Vagina (tissue), 2 donors: Measurements from ENCODE around the gene LHB. TPM values are rescaled to one million over a fixed set of nuclear protein-coding genes. Genes with fewer than 3 reads are reported as not detected.

Experiments used
- DNase-seq, 2 donors: peaks; one replicate each; pipeline ENCODE4 v3.0.0-alpha.2; 2017; ENCODE audit errors: extremely low spot score in 2 of 2
- H3K27ac ChIP-seq: fragments of 200-600 bp; sonication (generic); one replicate; pipeline ENCODE4 v1.5.1; 2019
- H3K27me3 ChIP-seq: fragments of 200-600 bp; sonication (generic); one replicate; pipeline ENCODE4 v1.5.1; 2019
- H3K36me3 ChIP-seq, 2 donors: fragments of 200-600 bp; sonication (generic); one replicate each; pipeline ENCODE4 v1.5.1; 2017 to 2019
- H3K4me1 ChIP-seq: fragments of 200-600 bp; sonication (generic); one replicate; pipeline ENCODE4 v1.5.1; 2019
- H3K4me3 ChIP-seq, 2 donors: fragments of 200-600 bp; sonication (generic); 1 replicate in 1 of 2; 2 replicates in 1 of 2; pipeline ENCODE4 v1.5.1; 2016 to 2019
- H3K9me3 ChIP-seq: fragments of 200-600 bp; sonication (generic); one replicate; pipeline ENCODE4 v1.5.1; 2019
- CTCF ChIP-seq, 3 experiments: fragments of 450-650 bp in 2 of 3; fragments of 200-600 bp in 1 of 3; sonication (generic) in 1 of 3; IDR thresholded peaks; one replicate each; pipeline ENCODE4 v1.5.1; 2017 to 2019; ENCODE audit warnings: antibody characterized with exemption in 3 of 3, mild to moderate bottlenecking in 2 of 3, moderate library complexity in 2 of 3
- POLR2A ChIP-seq, 2 donors: fragments of 450-650 bp; IDR thresholded peaks; one replicate each; pipeline ENCODE4 v1.6.1; 2017; ENCODE audit warnings: antibody characterized with exemption in 2 of 2, mild to moderate bottlenecking in 2 of 2, moderate library complexity in 2 of 2
- POLR2AphosphoS5 ChIP-seq, 2 donors: sonication (generic); formaldehyde crosslinking; IDR thresholded peaks; one replicate each; pipeline ENCODE4 v1.9.0; 2017; ENCODE audit warnings: antibody characterized with exemption in 2 of 2, mild to moderate bottlenecking in 2 of 2, low read depth in 1 of 2; ENCODE audit not compliant: insufficient read depth in 1 of 2
- intact Hi-C: fragments of 100-400 bp; cut with DNase I; formaldehyde crosslinking; loops from one replicate; pipeline ENCODE4 v1.15.1; 2023
- total RNA-seq: library from RNA; depleted of rRNA; stranded (reverse); fragments of >200 nt; gene quantifications from one replicate; pipeline ENCODE4 v1.2.3, GENCODE V29; 2016

The LHB gene
- total RNA-seq, 1 donor from 2014 or later = not detected

GRCh38 chr19:48988860-48989259 lies 28.0 kb downstream of the LHB start:
- Histone ChIP-seq H3K36me3 (peaks cover 0 to 43% of the 10 kb centered on the region in 2 donors), H3K27me3 (no peaks in the 10 kb centered on the region), H3K27ac (no peak overlapping the region), H3K4me1 (peaks cover 33% of the 10 kb centered on the region), H3K4me3 (no peak overlapping the region), H3K9me3 (no peaks in the 10 kb centered on the region)
- no peak for DNase-seq
- intact Hi-C loops = no loop called here
- no peak for TF ChIP-seq POLR2A (IDR thresholded peaks at IDR 0.05)
- no peak for TF ChIP-seq CTCF (IDR thresholded peaks at IDR 0.05)
- TF ChIP-seq POLR2AphosphoS5 (IDR thresholded peaks at IDR 0.05; ENCODE audit: insufficient read depth in 1 of 2, low read depth in 1 of 2) = no peak

- H3K9me3 ChIP-seq = no peaks in the 10 kb centered on the region
- no peak overlapping the region for H3K4me3 ChIP-seq
- DNase-seq = no peak
- H3K27me3 ChIP-seq = no peaks in the 10 kb centered on the region
- no peak overlapping the region for H3K27ac ChIP-seq
- intact Hi-C loops = no loop called here
- H3K4me1 ChIP-seq = peaks cover 33% of the 10 kb centered on the region
- TF ChIP-seq POLR2A (IDR thresholded peaks at IDR 0.05) = no peak
- no peak for TF ChIP-seq CTCF (IDR thresholded peaks at IDR 0.05)
- TF ChIP-seq POLR2AphosphoS5 (IDR thresholded peaks at IDR 0.05; ENCODE audit: insufficient read depth in 1 of 2, low read depth in 1 of 2) = no peak
- peaks cover 0 to 47% of the 10 kb centered on the region in 2 donors for H3K36me3 ChIP-seq
Measured at GRCh38 chr19:48988286-48988685, 28.6 kb downstream of the LHB start.

- H3K36me3 ChIP-seq = peaks cover 0 to 54% of the 10 kb centered on the region in 2 donors
- TF ChIP-seq POLR2A (IDR thresholded peaks at IDR 0.05) (no peak), CTCF (IDR thresholded peaks at IDR 0.05) (no peak), POLR2AphosphoS5 (IDR thresholded peaks at IDR 0.05; ENCODE audit: insufficient read depth in 1 of 2, low read depth in 1 of 2) (no peak)
- intact Hi-C loops = no loop called here
- H3K27me3 ChIP-seq = no peaks in the 10 kb centered on the region
- DNase-seq = no peak
- no peaks in the 10 kb centered on the region for H3K9me3 ChIP-seq
- no peak overlapping the region for H3K4me3 ChIP-seq
- peaks cover 28% of the 10 kb centered on the region for H3K4me1 ChIP-seq
- no peak overlapping the region for H3K27ac ChIP-seq
Measured at GRCh38 chr19:48987323-48987722, 29.6 kb downstream of the LHB start.

- H3K9me3 ChIP-seq = no peaks in the 10 kb centered on the region
- no peak overlapping the region for H3K4me3 ChIP-seq
- intact Hi-C loops = no loop called here
- no peak overlapping the region for H3K27ac ChIP-seq
- peaks cover 17% of the 10 kb centered on the region for H3K4me1 ChIP-seq
- DNase-seq = no peak
- peaks cover 0 to 62% of the 10 kb centered on the region in 2 donors for H3K36me3 ChIP-seq
- TF ChIP-seq POLR2A (IDR thresholded peaks at IDR 0.05) (no peak), CTCF (IDR thresholded peaks at IDR 0.05) (no peak), POLR2AphosphoS5 (IDR thresholded peaks at IDR 0.05; ENCODE audit: insufficient read depth in 1 of 2, low read depth in 1 of 2) (no peak)
- no peaks in the 10 kb centered on the region for H3K27me3 ChIP-seq
Measured at GRCh38 chr19:48986211-48986610, 30.7 kb downstream of the LHB start.

- no peak for DNase-seq
- H3K36me3 ChIP-seq = peaks cover 0 to 64% of the 10 kb centered on the region in 2 donors
- intact Hi-C loops = no loop called here
- no peaks in the 10 kb centered on the region for H3K9me3 ChIP-seq
- peaks cover 12% of the 10 kb centered on the region for H3K4me1 ChIP-seq
- H3K27me3 ChIP-seq = no peaks in the 10 kb centered on the region
- no peak overlapping the region for H3K27ac ChIP-seq
- TF ChIP-seq POLR2AphosphoS5 (IDR thresholded peaks at IDR 0.05; ENCODE audit: insufficient read depth in 1 of 2, low read depth in 1 of 2) = no peak
- no peak for TF ChIP-seq POLR2A (IDR thresholded peaks at IDR 0.05)
- TF ChIP-seq CTCF (IDR thresholded peaks at IDR 0.05) = no peak
- no peak overlapping the region for H3K4me3 ChIP-seq
Measured at GRCh38 chr19:48985711-48986110, 31.2 kb downstream of the LHB start.
